Keratinocyte (primary cell): ENCODE measurements around the gene FBRSL1. TPM values are rescaled to one million over a fixed set of nuclear protein-coding genes. Genes with fewer than 3 reads are reported as not detected.

Source experiments
- DNase-seq: peaks from one replicate; pipeline ENCODE4 v3.0.0-alpha.2; 2011; ENCODE audit warnings: low read depth, missing footprints, low spot score
- FAIRE-seq: peaks from 2 replicates; lab custom pipeline; 2011; peaks lifted over from hg19 to GRCh38; lab: Jason Lieb, UNC
- H2AFZ ChIP-seq: 2 replicates; pipeline ENCODE4 v1.6.0; 2012; ENCODE audit warnings: low read length, control low read depth, inconsistent platforms; ENCODE audit not compliant: control insufficient read depth
- H3K27ac ChIP-seq: 2 replicates; pipeline ENCODE4 v1.5.1; 2011; ENCODE audit warnings: low read length; ENCODE audit not compliant: control insufficient read depth, insufficient read depth
- H3K27me3 ChIP-seq: 3 replicates; pipeline ENCODE4 v1.6.0; 2011; ENCODE audit warnings: low read length; ENCODE audit not compliant: control insufficient read depth, insufficient read depth; ENCODE audit errors: extremely low read depth
- H3K36me3 ChIP-seq, 2 experiments: 2 replicates in 1 of 2; 3 replicates in 1 of 2; pipeline ENCODE4 v1.5.1; 2011; ENCODE audit warnings: low read length in 2 of 2, mild to moderate bottlenecking in 1 of 2; ENCODE audit not compliant: control insufficient read depth in 2 of 2, insufficient read depth in 2 of 2; ENCODE audit errors: extremely low read depth in 1 of 2
- H3K4me1 ChIP-seq: 3 replicates; pipeline ENCODE4 v1.5.1; 2011; ENCODE audit warnings: low read length; ENCODE audit not compliant: control insufficient read depth, insufficient read depth; ENCODE audit errors: extremely low read depth
- H3K4me2 ChIP-seq: 3 replicates; pipeline ENCODE4 v1.6.0; 2011; ENCODE audit warnings: low read depth, low read length; ENCODE audit not compliant: control insufficient read depth, insufficient read depth; ENCODE audit errors: extremely low read depth
- H3K4me3 ChIP-seq, 3 experiments: fragments of 200-600 bp in 1 of 3; sonication (generic) in 1 of 3; 2 replicates in 2 of 3; 3 replicates in 1 of 3; pipeline ENCODE4 v1.5.1; 2011 to 2016; ENCODE audit warnings: low read length in 3 of 3, mild to moderate bottlenecking in 3 of 3, control low read depth in 2 of 3, inconsistent platforms in 1 of 3, low read depth in 1 of 3, mixed read lengths in 1 of 3, mixed run types in 1 of 3, moderate library complexity in 1 of 3; ENCODE audit not compliant: control insufficient read depth in 2 of 3, insufficient read depth in 2 of 3; ENCODE audit errors: extremely low read depth in 1 of 3
- H3K79me2 ChIP-seq: 2 replicates; pipeline ENCODE4 v1.6.0; 2012; ENCODE audit warnings: low read length; ENCODE audit not compliant: control insufficient read depth, insufficient read depth
- H3K9ac ChIP-seq: 3 replicates; pipeline ENCODE4 v1.6.0; 2011; ENCODE audit warnings: low read length; ENCODE audit not compliant: control insufficient read depth, insufficient read depth; ENCODE audit errors: extremely low read depth
- H3K9me1 ChIP-seq: 3 replicates; pipeline ENCODE4 v1.6.0; 2011; ENCODE audit warnings: low read length; ENCODE audit not compliant: control insufficient read depth, insufficient read depth; ENCODE audit errors: extremely low read depth
- H3K9me3 ChIP-seq: 2 replicates; pipeline ENCODE4 v1.5.1; 2012; ENCODE audit warnings: low read depth, low read length; ENCODE audit not compliant: control insufficient read depth
- H4K20me1 ChIP-seq: 3 replicates; pipeline ENCODE4 v1.6.0; 2011; ENCODE audit warnings: low read length; ENCODE audit not compliant: control insufficient read depth, insufficient read depth; ENCODE audit errors: extremely low read depth
- CTCF ChIP-seq, 3 experiments: IDR thresholded peaks in 1 of 3; conservative IDR thresholded peaks in 1 of 3; optimal IDR thresholded peaks in 1 of 3; 2 replicates in 2 of 3; 3 replicates in 1 of 3; pipeline versions ENCODE3 to v1.5.1; 2011; ENCODE audit warnings: low read length in 3 of 3, mild to moderate bottlenecking in 3 of 3, moderate library complexity in 2 of 3, control low read depth in 1 of 3, inconsistent platforms in 1 of 3; ENCODE audit not compliant: insufficient read depth in 2 of 3; ENCODE audit errors: extremely low read depth in 1 of 3
- EZH2 ChIP-seq: IDR thresholded peaks from one replicate; pipeline ENCODE4 v1.6.1; 2012; ENCODE audit warnings: inconsistent platforms, mild to moderate bottlenecking, low read length, moderate library complexity
- dilution Hi-C: fragments of 300-500 bp; cut with MboI; formaldehyde crosslinking; loops from one replicate; pipeline ENCODE4 v1.7.0; 2020; ENCODE audit warnings: low sequenced_read_pairs; ENCODE audit not compliant: extremely low pct_ligation_motif_present
- polyA plus RNA-seq, 5 experiments: library from polyadenylated mRNA; depleted of rRNA in 3 of 5; stranded (reverse) in 3 of 5; stranded (forward) in 1 of 5; unstranded in 1 of 5; fragments of >200 nt; gene quantifications; 1 replicate in 1 of 5; 2 replicates in 3 of 5; 3 replicates in 1 of 5; pipeline versions ENCODE4 v1.2.1 to v1.2.3, GENCODE V29; 2011 to 2012; ENCODE audit warnings: missing spikeins in 2 of 5, low read depth in 1 of 5, low replicate concordance in 1 of 5

Gene FBRSL1
- polyA plus RNA-seq, 1 donor (not counting 4 experiments of a cell fraction or from before 2014, with no cell fraction given): 0.89 TPM

DNA sequence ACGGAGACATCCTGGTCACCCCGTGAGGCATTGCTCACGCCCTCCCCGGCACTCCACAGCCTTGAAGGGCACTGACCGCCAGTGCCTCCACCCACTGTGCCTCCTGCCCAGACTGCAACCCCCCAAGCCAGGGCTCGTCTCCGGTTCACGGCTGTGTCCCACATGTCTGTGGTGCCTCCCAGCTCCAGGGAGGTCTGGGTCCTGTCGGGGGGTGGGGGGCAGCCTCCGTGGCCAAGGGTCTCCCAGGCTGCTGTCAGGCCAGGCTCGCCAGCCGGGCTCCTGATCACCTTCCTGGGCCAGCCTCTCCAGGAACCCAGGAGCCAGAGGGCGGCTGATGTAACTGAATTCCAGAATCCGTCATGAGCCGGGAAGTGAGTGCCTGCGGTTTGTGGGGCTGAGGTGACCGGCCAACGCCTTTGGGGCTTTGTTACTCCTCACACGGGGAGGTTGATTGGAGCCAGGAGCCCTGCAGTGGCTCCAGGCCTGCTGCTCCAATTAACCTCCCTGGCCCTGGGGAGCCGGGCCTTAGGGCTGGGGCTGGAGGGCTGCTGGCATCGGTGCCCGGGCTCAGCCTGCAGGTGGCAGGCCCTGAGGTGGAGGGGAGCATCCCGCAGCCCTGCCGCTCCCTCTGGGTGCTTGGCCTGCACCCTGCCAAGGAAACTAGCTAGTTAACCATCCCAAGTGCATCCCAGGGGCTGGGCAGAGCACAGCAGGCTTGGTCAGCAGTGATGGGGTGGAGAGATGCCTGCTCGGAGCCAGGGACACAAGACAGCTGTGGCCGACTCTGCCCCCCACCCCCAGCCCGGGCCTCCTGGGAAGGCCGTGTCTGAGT, 36.4 kb upstream of the FBRSL1 start:
- dilution Hi-C loops: no loop called here
- Histone ChIP-seq H4K20me1 (no peaks in the 10 kb centered on the region), H3K9me3 (peaks cover 8% of the 10 kb centered on the region), H3K4me2 (no peak overlapping the region), H3K79me2 (no peaks in the 10 kb centered on the region), H3K9ac (no peak overlapping the region), H3K27ac (no peak overlapping the region), H2AFZ (no peak overlapping the region), H3K9me1 (no peaks in the 10 kb centered on the region), H3K27me3 (peaks cover 41% of the 10 kb centered on the region), H3K4me3 (no peak overlapping the region), H3K4me1 (no peaks in the 10 kb centered on the region), H3K36me3 (no peaks in the 10 kb centered on the region)
- FAIRE-seq (no peak), DNase-seq (no peak)
- no peak for TF ChIP-seq EZH2
- TF ChIP-seq CTCF (optimal IDR thresholded peaks at IDR 0.05 in 1 of 3, IDR thresholded peaks at IDR 0.05 in 1 of 3, conservative IDR thresholded peaks at IDR 0.05 in 1 of 3; ENCODE audit: extremely low read depth in 1 of 3, insufficient read depth in 2 of 3, low read length in 3 of 3): no peak

DNA sequence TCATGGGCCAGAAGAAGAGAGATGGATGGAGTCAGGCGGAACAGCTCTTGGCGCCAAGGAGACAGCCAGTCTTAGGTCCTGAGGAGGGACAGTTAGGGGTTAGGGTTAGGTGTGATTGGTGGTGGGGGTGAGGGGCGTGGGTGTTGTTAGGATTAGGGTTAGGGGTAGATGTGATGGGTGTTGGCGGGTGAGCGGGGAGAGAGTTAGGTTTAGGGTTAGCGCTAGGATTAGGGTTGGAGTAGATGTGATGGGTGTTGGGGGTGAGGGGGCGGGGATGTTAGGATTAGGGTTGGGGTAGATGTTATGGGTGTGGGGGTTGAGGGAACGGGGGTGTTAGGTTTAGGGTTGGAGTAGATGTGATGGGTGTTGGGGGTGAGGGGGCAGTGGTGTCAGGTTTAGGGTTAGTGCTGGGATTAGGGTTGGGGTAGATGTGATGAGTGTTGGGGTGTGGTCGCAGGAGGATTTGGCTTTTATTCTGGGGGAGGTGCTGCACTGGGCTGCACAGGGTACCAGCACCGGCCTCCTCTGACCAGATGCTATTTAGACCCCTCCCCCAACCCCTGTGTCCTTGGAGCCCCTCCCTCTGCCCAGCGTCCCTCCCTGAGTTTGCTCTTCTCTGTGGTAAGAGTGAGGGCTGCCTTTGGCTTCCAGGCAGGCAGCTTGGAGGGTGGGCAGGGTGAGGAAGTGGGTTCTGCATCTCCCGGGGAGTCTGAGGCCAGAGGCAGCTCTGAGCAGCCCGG, 35.6 kb upstream of the FBRSL1 start:
- no peaks in the 10 kb centered on the region for H3K9me1 ChIP-seq
- TF ChIP-seq EZH2 (no peak), CTCF (optimal IDR thresholded peaks at IDR 0.05 in 1 of 3, IDR thresholded peaks at IDR 0.05 in 1 of 3, conservative IDR thresholded peaks at IDR 0.05 in 1 of 3; ENCODE audit: extremely low read depth in 1 of 3, insufficient read depth in 2 of 3, low read length in 3 of 3) (no peak)
- H3K9me3 ChIP-seq: peaks cover 8% of the 10 kb centered on the region
- H3K4me1 ChIP-seq: no peaks in the 10 kb centered on the region
- H3K36me3 ChIP-seq: no peaks in the 10 kb centered on the region
- no peak overlapping the region for H3K9ac ChIP-seq
- H3K4me2 ChIP-seq: no peak overlapping the region
- no peak overlapping the region for H3K4me3 ChIP-seq
- no peaks in the 10 kb centered on the region for H3K79me2 ChIP-seq
- dilution Hi-C loops: no loop called here
- H2AFZ ChIP-seq: no peak overlapping the region
- H3K27ac ChIP-seq: no peak overlapping the region
- H3K27me3 ChIP-seq: peaks cover 41% of the 10 kb centered on the region
- no peak for FAIRE-seq
- H4K20me1 ChIP-seq: no peaks in the 10 kb centered on the region
- no peak for DNase-seq
